Gastrocnemius medialis (tissue), 4 donors: ENCODE measurements around the gene CCDC50. TPM values are rescaled to one million over a fixed set of nuclear protein-coding genes. Genes with fewer than 3 reads are reported as not detected.

ENCODE experiments used
- ATAC-seq, 2 donors: fragments of 150-250 bp; one replicate each; pipeline ENCODE4 v1.9.1; 2016
- DNase-seq, 2 donors: peaks; one replicate each; pipeline ENCODE4 v3.0.0-alpha.2; 2019
- H3K27ac ChIP-seq, 4 donors: fragments of 200-600 bp; sonication (generic); 1 replicate in 1 of 4; 2 replicates in 3 of 4; pipeline ENCODE4 v1.5.1; 2016 to 2018; ENCODE audit warnings: mild to moderate bottlenecking in 2 of 4, moderate library complexity in 1 of 4
- H3K27me3 ChIP-seq, 3 donors: fragments of 200-600 bp; sonication (generic) in 2 of 3; 1 replicate in 1 of 3; 2 replicates in 2 of 3; pipeline versions ENCODE4 v1.5.1 to v1.6.0; 2016 to 2019; ENCODE audit warnings: mild to moderate bottlenecking in 1 of 3, moderate library complexity in 1 of 3
- H3K36me3 ChIP-seq, 2 donors: fragments of 200-600 bp; sonication (generic) in 1 of 2; one replicate each; pipeline ENCODE4 v1.5.1; 2017 to 2018
- H3K4me1 ChIP-seq, 2 donors: fragments of 200-600 bp; sonication (generic) in 1 of 2; one replicate each; pipeline ENCODE4 v1.5.1; 2016 to 2017; ENCODE audit warnings: mild to moderate bottlenecking in 2 of 2
- H3K4me3 ChIP-seq, 4 donors: fragments of 200-600 bp; sonication (generic) in 3 of 4; 1 replicate in 1 of 4; 2 replicates in 3 of 4; pipeline ENCODE4 v1.5.1; 2016 to 2019; ENCODE audit warnings: mild to moderate bottlenecking in 2 of 4
- H3K9me3 ChIP-seq, 3 donors: fragments of 200-600 bp; sonication (generic) in 2 of 3; 1 replicate in 1 of 3; 2 replicates in 2 of 3; pipeline ENCODE4 v1.5.1; 2016 to 2019
- CTCF ChIP-seq, 5 experiments: fragments of 450-650 bp in 3 of 5; fragments of 200-600 bp in 2 of 5; sonication (generic) in 2 of 5; IDR thresholded peaks in 4 of 5; conservative IDR thresholded peaks in 1 of 5; 1 replicate in 4 of 5; 2 replicates in 1 of 5; pipeline ENCODE4 v1.5.1; 2016 to 2019; ENCODE audit warnings: antibody characterized with exemption in 5 of 5, mild to moderate bottlenecking in 3 of 5, moderate library complexity in 3 of 5
- POLR2A ChIP-seq, 2 donors: fragments of 450-650 bp; IDR thresholded peaks; one replicate each; pipeline ENCODE4 v1.6.1; 2017; ENCODE audit warnings: antibody characterized with exemption in 2 of 2, mild to moderate bottlenecking in 2 of 2, moderate library complexity in 2 of 2
- in situ Hi-C, 4 donors: fragments of 200-750 bp; cut with MboI; loops; one replicate each; pipeline versions ENCODE4 v1.15.0 to v1.8.0; 2017; ENCODE audit warnings: low sequenced_read_pairs in 4 of 4
- intact Hi-C: fragments of 100-400 bp; cut with DNase I; formaldehyde crosslinking; loops from one replicate; pipeline ENCODE4 v1.15.1; 2023; ENCODE audit warnings: low total_unique reads
- total RNA-seq, 4 donors: library from RNA; depleted of rRNA; stranded (reverse); fragments of >200 nt; gene quantifications; one replicate each; pipeline versions ENCODE4 v1.1.0 to v1.2.3, GENCODE V29; 2016

CCDC50 gene
- total RNA-seq, 4 donors from 2014 or later, result 45.0 to 69.9 (median 64.2) TPM

GRCh38 chr3:191383124-191383523 is 53.9 kb downstream of the CCDC50 start:
- ATAC-seq, result no peak
- no peak for DNase-seq
- Histone ChIP-seq H3K4me1 (peaks cover 13 to 18% of the 10 kb centered on the region in 2 donors), H3K36me3 (peaks cover 0 to 27% of the 10 kb centered on the region in 2 donors), H3K27me3 (no peaks in the 10 kb centered on the region), H3K4me3 (no peak overlapping the region), H3K9me3 (no peaks in the 10 kb centered on the region), H3K27ac (no peak overlapping the region)
- TF ChIP-seq CTCF (IDR thresholded peaks at IDR 0.05 in 4 of 5, conservative IDR thresholded peaks at IDR 0.05 in 1 of 5), result no peak
- no peak for TF ChIP-seq POLR2A (IDR thresholded peaks at IDR 0.05)
- in situ Hi-C loops, result loop anchor here in 2 of 4 donors (10.0 to 25.0 kb wide), 2 partner anchors 138 to 146 kb away; no protein-coding TSS in a partner anchor
- intact Hi-C loops, result no loop called here

- no peak overlapping the region for H3K4me3 ChIP-seq
- no peaks in the 10 kb centered on the region for H3K27me3 ChIP-seq
- peaks cover 0 to 34% of the 10 kb centered on the region in 2 donors for H3K36me3 ChIP-seq
- peaks cover 0 to 4% of the 10 kb centered on the region in 2 donors for H3K4me1 ChIP-seq
- intact Hi-C loops, result no loop called here
- no peaks in the 10 kb centered on the region for H3K9me3 ChIP-seq
- no peak overlapping the region for H3K27ac ChIP-seq
- in situ Hi-C loops, result loop anchor here in 2 of 4 donors (10.0 to 25.0 kb wide), 2 partner anchors 140 to 148 kb away; no protein-coding TSS in a partner anchor
- no peak for ATAC-seq
- DNase-seq, result no peak
- TF ChIP-seq CTCF (IDR thresholded peaks at IDR 0.05 in 4 of 5, conservative IDR thresholded peaks at IDR 0.05 in 1 of 5) (no peak), POLR2A (IDR thresholded peaks at IDR 0.05) (no peak)
These were observed 55.9 kb downstream of the CCDC50 start for GRCh38 chr3:191385101-191385500.

- in situ Hi-C loops, result loop anchor here in 2 of 4 donors (10.0 to 25.0 kb wide), 2 partner anchors 143 to 150 kb away; no protein-coding TSS in a partner anchor
- Histone ChIP-seq H3K27ac (no peak overlapping the region), H3K4me1 (peaks cover 0 to 4% of the 10 kb centered on the region in 2 donors), H3K36me3 (peaks cover 0 to 28% of the 10 kb centered on the region in 2 donors), H3K4me3 (no peak overlapping the region), H3K9me3 (no peaks in the 10 kb centered on the region), H3K27me3 (no peaks in the 10 kb centered on the region)
- DNase-seq, result no peak
- intact Hi-C loops, result no loop called here
- no peak for ATAC-seq
- TF ChIP-seq CTCF (IDR thresholded peaks at IDR 0.05 in 4 of 5, conservative IDR thresholded peaks at IDR 0.05 in 1 of 5), result no peak
- no peak for TF ChIP-seq POLR2A (IDR thresholded peaks at IDR 0.05)
These were observed 58.4 kb downstream of the CCDC50 start for GRCh38 chr3:191387441-191388077.

- intact Hi-C loops, result no loop called here
- no peaks in the 10 kb centered on the region for H3K27me3 ChIP-seq
- no peak for ATAC-seq
- peaks cover 0 to 31% of the 10 kb centered on the region in 2 donors for H3K36me3 ChIP-seq
- H3K4me3 ChIP-seq, result no peak overlapping the region
- no peak for TF ChIP-seq POLR2A (IDR thresholded peaks at IDR 0.05)
- no peak for TF ChIP-seq CTCF (IDR thresholded peaks at IDR 0.05 in 4 of 5, conservative IDR thresholded peaks at IDR 0.05 in 1 of 5)
- H3K9me3 ChIP-seq, result no peaks in the 10 kb centered on the region
- H3K4me1 ChIP-seq, result peaks cover 0 to 4% of the 10 kb centered on the region in 2 donors
- in situ Hi-C loops, result loop anchor here in 2 of 4 donors (10.0 to 25.0 kb wide), 2 partner anchors 144 to 152 kb away; no protein-coding TSS in a partner anchor
- no peak for DNase-seq
- no peak overlapping the region for H3K27ac ChIP-seq
These were observed 59.6 kb downstream of the CCDC50 start for GRCh38 chr3:191388823-191389222.
